ENCODE data around the gene PREX1. TPM values are rescaled to one million over a fixed set of nuclear protein-coding genes. Genes with fewer than 3 reads are reported as not detected.
"Not testable (repeated sequence)": the region's sequence is repeated elsewhere in the genome, so short reads cannot be mapped to it uniquely, and the experiment has no call there.

PREX1 gene
- total RNA-seq, 1 donor from 2014 or later: 66.0 TPM

DNA sequence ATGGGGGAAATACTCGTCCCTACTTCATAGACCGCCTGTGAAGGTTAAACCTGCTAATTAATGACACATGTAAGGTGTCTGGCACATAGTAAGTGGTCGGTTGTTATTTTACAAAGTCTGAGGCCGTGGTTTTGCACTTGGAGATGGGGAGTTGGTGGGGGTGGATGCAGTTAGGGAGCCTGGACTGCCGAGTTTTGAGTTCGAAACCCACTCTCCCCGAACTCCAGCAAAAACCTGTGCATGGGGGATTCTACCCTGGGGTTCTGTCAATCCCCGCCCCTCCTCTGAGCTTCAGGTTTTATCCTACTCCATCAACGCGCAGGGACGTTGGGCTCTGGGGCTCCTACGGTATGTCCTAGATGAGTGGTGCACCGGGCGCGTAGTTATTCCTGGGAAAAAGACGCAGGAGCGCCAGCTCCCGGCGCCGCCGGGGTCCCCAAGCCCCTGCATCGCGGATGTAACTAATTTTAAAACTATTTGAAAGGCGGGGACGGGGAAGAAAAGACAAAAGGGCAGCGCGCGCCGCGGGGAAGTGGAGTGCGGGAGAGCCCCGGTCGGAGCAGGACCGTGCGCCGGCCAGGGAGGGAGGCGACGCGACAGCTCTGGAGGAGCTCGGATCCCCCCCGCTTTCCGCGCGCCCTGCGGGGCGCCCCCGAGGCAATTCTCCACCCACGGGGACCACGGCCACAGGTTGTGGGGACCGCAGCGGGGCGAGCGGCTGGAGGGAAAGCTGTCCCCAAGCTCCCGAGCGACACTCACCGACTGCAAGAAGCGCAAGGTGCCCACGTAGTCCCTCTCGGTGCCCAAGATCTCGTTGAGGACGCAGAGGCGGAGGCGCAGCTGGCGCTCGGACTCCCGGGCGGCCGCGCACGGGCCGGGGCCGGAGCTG is 672 bp downstream of the PREX1 start:
- Histone ChIP-seq H3K9me3 (no peaks in the 10 kb centered on the region), H3K36me3 (no peaks in the 10 kb centered on the region), H3K27me3 (peaks cover 7% of the 10 kb centered on the region), H3K27ac (peak overlapping the region; percentile 78), H3K4me3 (peak overlapping the region; percentile 66), H3K4me1 (peaks cover 42% of the 10 kb centered on the region)
- intact Hi-C loops (cut with DNase I): loop anchor here (10.0 kb wide), 1 partner anchor 72 kb away; no protein-coding TSS in a partner anchor
- DNase-seq: peak; percentile 70
- TF ChIP-seq CTCF (IDR thresholded peaks at IDR 0.05): no peak
- peak; percentile 4 for ATAC-seq

DNA sequence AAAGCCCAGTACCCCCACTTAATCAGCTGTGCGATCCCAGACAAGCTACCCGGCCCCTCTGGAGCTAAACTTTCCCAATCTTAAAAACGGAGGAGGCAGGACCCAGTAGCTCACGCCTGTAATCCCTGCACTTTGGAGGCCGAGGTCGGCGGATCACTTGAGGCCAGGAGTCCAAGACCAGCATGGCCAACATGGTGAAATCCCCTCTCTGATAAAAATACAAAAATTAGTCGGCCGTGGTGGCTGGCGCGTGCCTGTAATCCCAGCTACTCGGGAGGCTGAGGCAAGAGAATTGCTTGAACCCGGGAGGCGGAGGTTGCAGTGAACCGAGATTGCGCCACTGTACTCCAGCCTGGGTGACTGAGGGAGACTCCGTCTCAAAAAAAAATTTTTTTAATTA is 1.3 kb downstream of the PREX1 start:
- DNase-seq, H3K27me3 ChIP-seq, H3K36me3 ChIP-seq, ATAC-seq, H3K9me3 ChIP-seq: not testable (repeated sequence)
- Histone ChIP-seq H3K27ac (peak overlapping the region; percentile 78), H3K4me1 (peaks cover 36% of the 10 kb centered on the region), H3K4me3 (peak overlapping the region; percentile 66)
- intact Hi-C loops (cut with DNase I): loop anchor here (10.0 kb wide), 1 partner anchor 72 kb away; no protein-coding TSS in a partner anchor

GRCh38 chr20:48826069-48826468 is 1.7 kb downstream of the PREX1 start:
- ATAC-seq (peak; percentile 3), DNase-seq (no peak)
- TF ChIP-seq CTCF (IDR thresholded peaks at IDR 0.05): no peak
- peaks cover 7% of the 10 kb centered on the region for H3K27me3 ChIP-seq
- H3K4me3 ChIP-seq: peak overlapping the region; percentile 66
- peak overlapping the region; percentile 78 for H3K27ac ChIP-seq
- no peaks in the 10 kb centered on the region for H3K9me3 ChIP-seq
- intact Hi-C loops (cut with DNase I): loop anchor here (10.0 kb wide), 1 partner anchor 71 kb away; no protein-coding TSS in a partner anchor
- peaks cover 36% of the 10 kb centered on the region for H3K4me1 ChIP-seq
- no peaks in the 10 kb centered on the region for H3K36me3 ChIP-seq

- ATAC-seq (no peak), DNase-seq (no peak)
- Histone ChIP-seq H3K9me3 (no peaks in the 10 kb centered on the region), H3K4me1 (peaks cover 34% of the 10 kb centered on the region), H3K27ac (peak overlapping the region; percentile 78), H3K36me3 (no peaks in the 10 kb centered on the region), H3K4me3 (peak overlapping the region; percentile 66), H3K27me3 (peaks cover 7% of the 10 kb centered on the region)
- intact Hi-C loops (cut with DNase I): loop anchor here (10.0 kb wide), 1 partner anchor 71 kb away; no protein-coding TSS in a partner anchor
- no peak for TF ChIP-seq CTCF (IDR thresholded peaks at IDR 0.05)
These were observed 2.3 kb downstream of the PREX1 start for GRCh38 chr20:48825566-48825920.

DNA sequence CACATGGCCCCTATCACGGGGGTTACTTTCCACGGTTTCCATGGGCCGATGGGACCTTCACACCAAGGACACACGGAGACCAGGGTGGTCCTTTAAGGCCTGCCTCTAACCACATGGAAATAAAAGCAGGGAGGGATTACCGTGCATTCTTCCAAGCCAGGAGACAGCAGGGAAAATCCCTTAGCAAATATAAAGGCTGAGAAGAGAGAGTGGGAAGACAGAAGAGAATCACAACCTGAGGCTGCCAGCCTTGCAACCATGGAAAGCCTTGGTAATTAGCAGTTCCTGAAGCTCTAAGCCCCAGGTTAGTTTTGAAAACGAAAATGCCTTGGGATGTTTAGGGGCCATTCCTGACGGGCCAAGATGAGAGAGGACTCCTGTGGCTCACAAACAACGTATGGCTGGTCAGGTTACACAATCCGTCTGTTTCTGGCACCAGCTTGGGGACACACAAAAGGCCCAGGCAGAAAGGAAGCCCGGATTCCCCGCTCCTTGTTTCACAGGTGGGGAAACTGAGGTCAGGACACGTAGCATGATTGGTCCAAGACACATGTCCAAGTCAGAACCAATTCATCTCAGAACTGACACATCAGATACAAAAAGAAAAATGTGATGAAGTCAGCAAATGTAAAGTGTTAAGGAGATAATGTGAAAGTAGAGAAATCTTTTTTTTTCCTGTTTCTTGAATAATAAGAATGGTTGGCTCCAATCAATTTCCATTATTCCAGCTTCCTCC is 2.8 kb downstream of the PREX1 start:
- ATAC-seq: no peak
- TF ChIP-seq CTCF (IDR thresholded peaks at IDR 0.05): no peak
- Histone ChIP-seq H3K27me3 (peaks cover 7% of the 10 kb centered on the region), H3K4me3 (peak overlapping the region; percentile 66), H3K36me3 (no peaks in the 10 kb centered on the region), H3K9me3 (no peaks in the 10 kb centered on the region), H3K27ac (no peak overlapping the region), H3K4me1 (peaks cover 39% of the 10 kb centered on the region)
- DNase-seq: no peak
- intact Hi-C loops (cut with DNase I): loop anchor here (10.0 kb wide), 1 partner anchor 70 kb away; no protein-coding TSS in a partner anchor

All from upper lobe of right lung (tissue), 1 donor.